ENCODE data around the gene RHBDL2. TPM values are rescaled to one million over a fixed set of nuclear protein-coding genes. Genes with fewer than 3 reads are reported as not detected.

Gene RHBDL2
- total RNA-seq, 1 donor from 2014 or later: 1.1 TPM

DNA sequence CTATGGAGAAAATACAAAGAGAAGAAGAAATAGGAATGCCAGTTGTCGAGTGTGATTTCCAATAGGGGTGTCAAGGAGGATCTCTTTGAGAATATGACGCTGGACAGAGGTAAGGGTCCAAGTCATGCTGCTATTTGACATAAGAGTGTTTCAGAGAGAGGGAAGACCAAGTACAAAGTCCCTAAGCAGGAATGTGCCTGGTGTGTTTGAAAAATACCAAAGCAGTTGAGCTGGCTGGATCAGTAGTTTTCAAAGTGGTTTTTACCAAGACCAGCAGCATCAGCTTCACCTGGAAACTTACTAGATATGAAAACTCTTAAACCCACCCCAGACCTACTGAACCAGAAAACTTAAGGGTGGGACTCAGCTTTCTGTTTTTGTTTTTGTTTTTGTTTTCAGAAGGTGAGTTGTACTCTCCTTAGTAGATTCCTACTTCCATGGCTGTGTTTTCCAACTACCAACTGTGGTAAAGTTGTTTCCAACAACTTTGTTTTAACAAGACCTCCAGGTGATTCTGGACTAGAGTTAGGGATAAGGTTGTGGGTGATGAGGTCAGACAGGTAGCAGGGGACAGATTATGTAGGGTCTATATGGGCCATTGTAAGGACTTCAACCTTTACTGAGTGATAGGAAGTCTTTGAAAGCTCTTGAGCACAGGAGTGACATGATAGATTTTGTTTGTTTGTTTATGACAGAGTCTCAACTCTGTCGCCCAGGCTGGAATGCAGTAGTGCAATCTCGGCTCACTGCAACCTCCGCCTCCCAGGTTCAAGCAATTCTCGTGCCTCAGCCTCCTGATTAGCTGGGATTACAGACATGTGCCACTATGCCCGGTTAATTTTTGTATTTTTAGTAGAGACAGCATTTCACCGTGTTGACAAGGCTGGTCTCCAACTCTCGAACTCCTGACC lies 53.0 kb downstream of the RHBDL2 start:
- Histone ChIP-seq H3K4me1 (no peaks in the 10 kb centered on the region), H3K27ac (no peak overlapping the region), H3K27me3 (no peaks in the 10 kb centered on the region), H3K36me3 (no peaks in the 10 kb centered on the region), H3K4me3 (no peak overlapping the region), H3K9me3 (no peaks in the 10 kb centered on the region)
- TF ChIP-seq, protein P1, sequence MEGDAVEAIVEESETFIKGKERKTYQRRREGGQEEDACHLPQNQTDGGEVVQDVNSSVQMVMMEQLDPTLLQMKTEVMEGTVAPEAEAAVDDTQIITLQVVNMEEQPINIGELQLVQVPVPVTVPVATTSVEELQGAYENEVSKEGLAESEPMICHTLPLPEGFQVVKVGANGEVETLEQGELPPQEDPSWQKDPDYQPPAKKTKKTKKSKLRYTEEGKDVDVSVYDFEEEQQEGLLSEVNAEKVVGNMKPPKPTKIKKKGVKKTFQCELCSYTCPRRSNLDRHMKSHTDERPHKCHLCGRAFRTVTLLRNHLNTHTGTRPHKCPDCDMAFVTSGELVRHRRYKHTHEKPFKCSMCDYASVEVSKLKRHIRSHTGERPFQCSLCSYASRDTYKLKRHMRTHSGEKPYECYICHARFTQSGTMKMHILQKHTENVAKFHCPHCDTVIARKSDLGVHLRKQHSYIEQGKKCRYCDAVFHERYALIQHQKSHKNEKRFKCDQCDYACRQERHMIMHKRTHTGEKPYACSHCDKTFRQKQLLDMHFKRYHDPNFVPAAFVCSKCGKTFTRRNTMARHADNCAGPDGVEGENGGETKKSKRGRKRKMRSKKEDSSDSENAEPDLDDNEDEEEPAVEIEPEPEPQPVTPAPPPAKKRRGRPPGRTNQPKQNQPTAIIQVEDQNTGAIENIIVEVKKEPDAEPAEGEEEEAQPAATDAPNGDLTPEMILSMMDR (IDR thresholded peaks at IDR 0.05): no peak
- intact Hi-C loops (cut with DNase I): no loop called here
- ATAC-seq (no peak), DNase-seq (no peak)

GRCh38 chr1:38885092-38885491 lies 56.5 kb downstream of the RHBDL2 start:
- no peak overlapping the region for H3K4me3 ChIP-seq
- ATAC-seq (no peak), DNase-seq (no peak)
- intact Hi-C loops (cut with DNase I): no loop called here
- no peaks in the 10 kb centered on the region for H3K4me1 ChIP-seq
- TF ChIP-seq, protein P1 (IDR thresholded peaks at IDR 0.05): no peak
- no peaks in the 10 kb centered on the region for H3K27me3 ChIP-seq
- no peak overlapping the region for H3K27ac ChIP-seq
- H3K36me3 ChIP-seq: no peaks in the 10 kb centered on the region
- H3K9me3 ChIP-seq: no peaks in the 10 kb centered on the region

DNA sequence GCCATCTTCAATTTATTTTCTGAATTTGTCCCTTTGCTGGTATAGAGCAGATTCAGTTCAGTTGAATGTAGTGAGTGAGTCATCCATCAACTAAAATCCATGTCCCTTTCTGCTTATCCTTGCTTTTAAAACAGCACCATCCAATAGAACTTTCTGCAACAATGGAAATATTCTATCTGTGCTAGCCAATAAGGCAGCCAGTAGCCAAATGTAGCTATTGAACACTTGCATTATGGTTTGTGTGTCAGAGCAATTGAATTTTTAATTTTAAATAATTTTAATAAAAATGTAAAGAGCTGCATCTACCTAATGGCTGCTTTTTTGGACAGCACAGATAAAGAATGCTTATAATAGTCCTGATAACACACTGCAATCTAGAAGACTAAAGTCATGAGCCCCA lies 60.1 kb downstream of the RHBDL2 start, which contains the start of gene GJA9:
TSS of gene GJA9 (minus strand) at position 101 of the 400 bp plus-strand sequence. CDS start 5,489 bp downstream, outside the sequence.
- ATAC-seq (no peak), DNase-seq (no peak)
- Histone ChIP-seq H3K27ac (no peak within 1 kb of the TSS), H3K27me3 (no peaks in the 10 kb centered on the region), H3K4me3 (no peak within 1 kb of the TSS), H3K36me3 (no peaks in the 10 kb centered on the region), H3K4me1 (no peaks in the 10 kb centered on the region), H3K9me3 (no peaks in the 10 kb centered on the region)
- intact Hi-C loops (cut with DNase I): no loop called here
- TF ChIP-seq, protein P1 (IDR thresholded peaks at IDR 0.05): no peak

- Histone ChIP-seq H3K4me3 (no peak overlapping the region), H3K27ac (no peak overlapping the region), H3K4me1 (peaks cover 11% of the 10 kb centered on the region), H3K27me3 (no peaks in the 10 kb centered on the region), H3K9me3 (no peaks in the 10 kb centered on the region), H3K36me3 (no peaks in the 10 kb centered on the region)
- no peak for ATAC-seq
- intact Hi-C loops (cut with DNase I): no loop called here
- DNase-seq: no peak
- TF ChIP-seq, protein P1 (IDR thresholded peaks at IDR 0.05): no peak
These were observed 65.8 kb downstream of the RHBDL2 start for GRCh38 chr1:38875811-38876210.

- intact Hi-C loops (cut with DNase I): no loop called here
- DNase-seq: peak; percentile 98
- TF ChIP-seq, protein P1 (IDR thresholded peaks at IDR 0.05): peak; percentile 28
- H3K36me3 ChIP-seq: no peaks in the 10 kb centered on the region
- peaks cover 11% of the 10 kb centered on the region for H3K4me1 ChIP-seq
- ATAC-seq: peak; percentile 100
- peak within 1 kb of the TSS; percentile 91 for H3K4me3 ChIP-seq
- H3K27me3 ChIP-seq: no peaks in the 10 kb centered on the region
- no peaks in the 10 kb centered on the region for H3K9me3 ChIP-seq
- H3K27ac ChIP-seq: peak within 1 kb of the TSS; percentile 77
These were observed 68.3 kb downstream of the RHBDL2 start, which contains the start of gene MYCBP for GRCh38 chr1:38873027-38873969. Gene MYCBP (minus strand): TSS chr1:38873348. CDS start chr1:38873305, 43 bp downstream.

Data from upper lobe of right lung (tissue), 1 donor.